HG03378 (cell line): ENCODE results near the gene ZNF556.

Source experiments
- ATAC-seq: cut with Tn5 transposase; IDR thresholded peaks from one replicate; pipeline ENCODE4 v1.9.1; 2021; ENCODE audit warnings: mild to moderate bottlenecking, moderate library complexity; ENCODE audit not compliant: unreplicated experiment

Gene ZNF556

DNA sequence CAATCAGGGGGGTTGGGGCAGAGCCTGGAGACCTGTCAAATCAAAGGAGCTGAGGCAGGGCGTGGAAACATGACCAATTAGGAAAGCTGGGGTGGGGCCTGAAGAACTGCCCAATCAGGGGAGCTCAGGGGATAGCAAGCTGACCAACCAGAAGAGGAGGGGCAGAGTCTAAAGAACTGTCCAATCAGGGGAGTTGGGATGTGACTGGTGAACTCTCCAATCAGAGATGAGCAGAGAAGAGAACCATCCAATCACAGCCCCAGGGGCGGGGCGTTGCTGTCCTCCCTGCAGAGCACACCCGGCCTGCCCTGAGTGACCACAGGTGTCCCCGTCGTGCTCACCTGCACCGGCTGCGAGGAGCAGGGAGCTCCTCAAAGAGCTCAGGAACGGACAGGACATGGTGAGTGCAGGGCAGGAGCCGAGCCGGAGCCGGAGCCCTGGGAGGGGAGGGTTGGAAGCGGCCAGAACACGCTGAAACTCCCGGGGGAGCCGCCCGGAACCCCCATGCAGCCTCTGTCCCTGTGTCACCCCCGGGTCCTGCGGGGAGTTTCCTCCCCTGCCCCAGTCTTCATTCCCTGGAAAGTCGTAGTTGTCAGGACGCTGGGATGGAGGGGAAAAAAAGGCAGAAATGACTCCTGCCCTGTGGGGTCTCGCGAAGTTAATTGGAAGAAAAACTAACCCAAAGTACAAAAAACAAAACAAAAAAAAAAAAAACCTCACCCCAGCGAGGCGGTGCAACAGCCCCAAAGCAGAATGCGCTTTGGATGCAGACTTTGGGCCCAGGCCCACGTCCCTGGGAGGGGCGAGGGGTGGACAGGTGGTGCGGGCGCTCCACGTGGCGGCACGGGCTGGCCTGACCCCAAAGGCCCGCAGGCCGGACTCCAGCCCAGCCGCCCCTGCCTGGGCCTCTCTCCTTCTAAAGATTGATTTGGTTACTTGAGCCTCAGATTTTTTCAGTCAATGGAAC is at the start of gene ZNF556:
TSS of gene ZNF556 (plus strand) at position 311 of the 967 bp plus-strand sequence. CDS start at position 398, 87 bp downstream.
- no peak for ATAC-seq

DNA sequence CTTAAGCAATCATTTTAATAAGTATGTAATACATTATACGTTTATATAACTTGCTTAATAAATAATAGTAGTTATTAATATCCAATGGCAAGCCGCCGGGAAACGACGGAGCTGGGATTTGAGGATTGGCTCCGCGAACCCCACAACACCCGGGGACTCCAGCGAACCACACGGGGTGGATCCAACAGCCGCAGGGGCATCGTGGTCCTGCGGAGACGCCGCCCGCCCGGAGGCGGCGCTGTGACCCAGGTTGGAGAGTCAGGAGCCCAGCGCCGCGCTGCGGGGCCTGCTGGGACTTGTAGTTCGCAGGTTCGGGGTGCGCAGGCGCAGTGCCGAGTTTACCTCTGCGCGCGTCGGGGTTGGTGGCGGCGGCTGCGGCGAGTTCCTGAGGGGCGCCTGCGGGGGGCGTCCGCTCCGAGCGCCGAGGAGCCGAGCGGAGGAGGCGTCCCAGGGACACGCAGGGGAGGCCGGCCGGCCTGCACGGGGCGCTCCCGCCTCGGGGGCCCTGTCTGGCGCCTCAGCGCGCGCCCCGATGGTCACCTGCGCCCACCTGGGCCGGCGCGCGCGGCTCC is 47.5 kb upstream of the ZNF556 start, which contains the start of gene ZNF554:
TSS of gene ZNF554 (plus strand) at position 329 of the 572 bp plus-strand sequence. CDS start at position 533, 204 bp downstream.
- ATAC-seq = peak; percentile 75

DNA sequence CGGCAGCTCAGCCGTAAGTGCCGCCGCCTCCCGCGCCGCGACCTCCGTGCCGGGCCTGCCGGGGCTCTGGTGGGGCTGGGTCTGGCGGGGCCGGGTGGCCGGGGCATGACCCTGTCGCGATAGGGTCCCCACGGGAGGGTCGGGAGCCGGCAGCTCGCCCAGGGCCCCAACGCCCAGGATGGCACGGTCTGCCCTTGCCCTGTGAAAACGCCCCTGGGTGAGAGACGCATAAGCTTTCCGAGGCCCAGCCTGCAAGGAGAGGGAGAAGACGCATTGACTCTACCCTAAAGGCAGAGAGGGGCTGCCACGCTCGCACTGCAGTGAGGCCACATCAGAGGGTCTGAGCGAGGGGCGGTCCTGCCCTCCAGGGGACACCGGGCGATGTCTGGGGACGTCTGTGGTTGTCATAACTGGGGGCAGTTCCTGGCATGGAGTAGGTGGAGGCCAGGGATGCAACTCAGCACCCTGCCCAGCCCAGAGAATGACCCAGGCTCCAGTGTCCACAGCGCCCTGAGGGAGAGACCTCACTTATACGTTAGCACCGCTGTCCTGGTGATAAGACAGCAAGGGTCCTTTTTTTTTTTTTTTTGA is 46.9 kb upstream of the ZNF556 start:
- ATAC-seq = no peak

DNA sequence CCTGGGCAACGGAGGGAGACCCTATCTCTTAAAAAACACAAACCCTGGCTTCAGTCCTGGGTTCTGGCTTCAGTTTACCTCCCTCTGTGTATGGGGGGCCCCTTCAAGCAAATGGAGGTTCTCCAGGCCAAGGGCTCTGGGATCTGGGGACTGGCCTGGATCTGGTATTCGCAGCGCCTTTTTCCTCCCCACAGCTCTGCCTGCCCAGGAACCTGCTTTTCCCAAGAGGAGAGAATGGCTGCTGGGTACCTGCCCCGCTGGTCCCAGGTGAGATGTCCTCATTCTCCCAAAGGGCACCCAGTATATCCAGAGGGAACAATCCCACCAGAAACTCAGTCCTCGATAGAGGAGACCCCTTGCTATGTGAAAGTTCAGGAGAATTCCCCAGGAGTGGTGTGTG is 44.3 kb upstream of the ZNF556 start:
- no peak for ATAC-seq

DNA sequence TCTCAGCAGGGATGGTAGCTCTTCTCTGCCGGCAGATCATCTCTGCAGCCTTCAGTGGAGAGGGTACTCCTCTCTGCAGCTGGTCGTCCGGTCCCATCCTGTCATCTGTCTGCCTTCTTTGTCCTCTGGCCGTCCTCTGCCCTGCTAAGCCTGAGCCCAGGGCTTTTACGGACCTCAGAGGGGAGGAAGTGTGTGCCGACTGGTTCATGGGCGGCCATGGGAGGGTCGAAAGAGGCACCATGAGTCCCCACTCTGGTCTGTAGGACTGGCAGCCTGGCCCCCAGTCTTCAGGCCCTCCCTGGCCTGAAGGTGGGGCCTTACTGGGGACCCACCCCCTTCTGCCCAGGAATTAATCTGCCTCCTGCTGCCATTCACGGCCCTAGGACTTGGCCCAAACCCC is 43.5 kb upstream of the ZNF556 start:
- ATAC-seq = no peak

DNA sequence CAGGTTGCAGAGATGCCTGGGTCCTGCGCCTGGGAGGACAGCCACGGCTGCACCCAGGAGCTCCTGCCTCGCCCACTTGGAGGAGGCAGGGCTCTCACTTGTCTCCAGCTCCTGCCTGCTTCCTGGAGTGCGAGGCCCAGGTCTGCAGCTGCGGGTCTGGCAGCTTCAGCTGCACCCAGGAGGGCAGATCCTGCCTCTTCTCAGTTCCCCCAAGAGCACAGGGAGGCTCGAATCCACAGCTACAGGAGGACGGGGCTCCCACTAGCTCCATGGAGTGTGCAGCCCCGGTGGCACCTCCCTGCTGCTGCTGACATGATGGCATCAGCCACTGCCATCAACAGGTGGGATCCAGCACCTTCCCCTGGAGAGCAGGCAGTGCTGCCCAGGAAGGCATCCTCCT is 43.0 kb upstream of the ZNF556 start:
- no peak for ATAC-seq

DNA sequence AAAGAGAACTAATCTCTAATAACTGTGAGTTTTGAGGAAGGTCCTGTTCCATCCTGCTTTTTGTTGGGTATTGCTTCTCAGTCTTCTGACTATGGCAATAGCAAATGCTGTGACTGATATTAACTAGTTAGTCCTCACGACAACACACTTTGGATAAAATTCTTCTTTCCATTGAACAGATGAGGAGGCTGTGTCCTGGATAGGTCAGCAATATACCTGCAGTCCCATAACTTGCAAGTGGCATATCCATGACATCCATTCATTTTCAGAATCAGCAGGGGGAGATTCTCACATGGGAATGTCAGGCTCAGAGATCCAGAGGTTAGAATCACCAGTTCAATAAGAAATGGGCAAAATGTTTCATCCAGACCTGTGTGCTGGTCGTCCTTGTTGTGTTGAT is 40.1 kb upstream of the ZNF556 start:
- no peak for ATAC-seq

DNA sequence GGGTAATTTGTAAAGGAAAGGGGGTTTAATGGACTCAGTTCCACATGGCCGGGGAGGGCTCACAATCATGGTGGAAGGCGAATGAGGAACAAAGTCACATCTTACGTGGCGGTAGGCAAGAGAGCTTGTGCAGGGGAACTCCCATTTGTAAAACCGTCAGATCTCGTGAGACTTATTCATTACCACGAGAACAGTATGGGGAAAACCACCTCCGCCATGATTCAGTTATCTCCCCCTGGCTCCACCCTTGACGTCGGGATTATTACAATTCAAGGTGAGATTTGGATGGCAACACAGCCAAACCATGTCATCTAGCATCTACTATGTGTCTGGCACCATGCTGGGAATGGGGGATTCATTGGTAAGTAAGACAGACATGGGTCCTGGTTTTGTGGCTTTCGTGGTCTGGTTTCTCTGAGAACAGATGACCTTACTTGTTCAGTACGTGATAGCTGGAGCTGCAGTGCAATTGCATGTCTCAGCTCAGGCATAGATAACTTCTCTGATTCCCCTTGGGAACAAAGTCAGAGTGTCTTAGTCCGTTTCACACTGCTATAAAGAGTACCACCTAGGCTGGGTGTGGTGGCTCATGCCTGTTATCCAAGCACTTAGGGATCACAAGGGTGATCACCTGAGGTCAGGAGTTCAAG is 39.2 kb upstream of the ZNF556 start:
- ATAC-seq = no peak

DNA sequence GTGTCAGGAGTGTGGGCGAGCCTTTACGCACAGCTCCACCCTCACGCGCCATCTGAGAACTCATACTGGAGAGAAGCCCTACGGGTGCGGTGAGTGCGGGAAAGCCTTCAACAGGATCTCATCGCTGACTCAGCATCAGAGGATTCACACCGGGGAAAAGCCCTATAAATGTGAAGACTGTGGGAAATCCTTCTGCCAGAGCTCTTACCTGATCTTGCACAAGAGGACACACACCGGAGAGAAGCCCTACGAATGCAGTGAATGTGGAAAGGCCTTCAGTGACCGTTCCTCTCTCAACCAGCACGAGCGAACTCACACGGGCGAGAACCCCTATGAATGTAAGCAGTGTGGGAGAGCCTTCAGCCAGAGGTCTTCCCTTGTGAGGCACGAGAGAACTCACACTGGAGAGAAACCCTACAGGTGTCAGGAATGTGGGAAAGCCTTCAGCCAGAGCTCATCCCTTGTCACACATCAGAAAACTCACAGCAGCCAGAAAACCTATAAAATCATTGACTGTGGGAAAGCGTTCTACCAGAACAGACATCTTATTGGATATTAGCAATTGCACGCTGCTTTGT is 32.8 kb upstream of the ZNF556 start:
- ATAC-seq = no peak

DNA sequence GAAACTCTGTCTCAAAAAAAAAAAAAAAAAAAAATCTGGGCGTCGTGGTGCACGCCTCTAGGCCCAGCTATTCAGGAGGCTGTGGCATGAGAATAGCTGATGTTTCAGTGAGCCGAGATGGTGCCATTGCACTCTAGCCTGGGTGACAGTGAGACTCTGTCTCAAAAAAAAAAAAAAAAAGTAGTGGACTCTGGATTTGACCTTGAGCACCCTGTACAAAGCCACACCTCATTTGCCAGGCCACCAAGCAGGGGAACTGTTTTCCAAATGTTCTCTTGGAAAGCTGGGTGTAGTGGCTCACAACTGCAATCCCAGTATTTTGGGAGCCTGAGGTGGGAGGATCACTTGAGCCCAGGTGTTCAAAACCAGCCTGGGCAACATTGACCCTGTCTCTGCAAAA is 29.7 kb upstream of the ZNF556 start:
- no peak for ATAC-seq

DNA sequence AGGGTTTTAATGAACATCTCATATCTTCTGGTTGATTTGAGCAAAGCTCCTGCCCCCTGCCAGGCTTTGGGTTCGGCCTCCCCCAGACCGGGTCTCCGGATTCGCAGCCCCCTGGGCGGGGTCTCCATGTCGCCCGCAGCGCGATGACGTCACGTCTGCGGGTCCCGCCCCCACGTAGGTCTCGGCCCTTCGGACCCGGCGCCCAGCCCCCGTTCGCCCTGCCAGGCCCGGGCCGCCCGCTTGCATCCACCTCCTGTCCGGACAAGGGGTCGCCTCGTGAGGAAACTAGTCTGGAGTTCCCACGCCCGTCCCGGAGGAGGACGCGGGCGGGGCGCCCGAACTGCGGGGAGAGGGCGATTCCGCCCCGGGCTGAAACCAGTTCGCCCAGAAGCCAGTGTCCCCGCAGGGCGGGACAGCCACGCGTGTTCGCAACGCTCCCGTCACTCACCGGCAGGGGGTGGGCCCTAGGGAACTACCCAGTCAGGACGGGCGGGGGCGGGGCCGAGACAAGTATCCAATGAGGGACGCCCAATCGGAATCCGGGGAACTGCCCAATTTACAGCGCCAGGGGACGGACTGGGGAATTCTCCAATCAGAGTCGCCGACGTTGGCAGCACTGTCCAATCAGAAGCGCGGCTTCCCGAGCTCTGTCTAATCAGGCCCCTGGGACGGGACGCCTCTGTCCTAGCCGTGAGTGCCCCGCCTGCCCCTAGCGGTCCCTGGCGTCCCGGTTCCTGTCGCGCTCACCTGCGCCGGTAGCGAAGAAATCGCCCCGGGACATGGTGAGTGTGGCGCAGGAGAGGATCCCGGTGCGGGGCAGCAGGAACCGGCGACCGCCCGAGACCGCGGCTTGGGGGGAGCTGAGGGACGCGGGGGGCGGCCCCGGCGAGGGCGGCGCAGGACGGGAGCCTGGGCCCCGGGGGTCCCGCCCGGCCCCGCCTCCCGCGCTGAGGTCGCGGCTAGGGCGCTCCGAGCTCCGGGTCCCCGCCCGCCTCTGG is 26.0 kb upstream of the ZNF556 start, which contains the start of gene ZNF555:
TSS of gene ZNF555 (plus strand) at position 682 of the 998 bp plus-strand sequence. CDS start at position 780, 98 bp downstream.
- peak; percentile 94 for ATAC-seq

DNA sequence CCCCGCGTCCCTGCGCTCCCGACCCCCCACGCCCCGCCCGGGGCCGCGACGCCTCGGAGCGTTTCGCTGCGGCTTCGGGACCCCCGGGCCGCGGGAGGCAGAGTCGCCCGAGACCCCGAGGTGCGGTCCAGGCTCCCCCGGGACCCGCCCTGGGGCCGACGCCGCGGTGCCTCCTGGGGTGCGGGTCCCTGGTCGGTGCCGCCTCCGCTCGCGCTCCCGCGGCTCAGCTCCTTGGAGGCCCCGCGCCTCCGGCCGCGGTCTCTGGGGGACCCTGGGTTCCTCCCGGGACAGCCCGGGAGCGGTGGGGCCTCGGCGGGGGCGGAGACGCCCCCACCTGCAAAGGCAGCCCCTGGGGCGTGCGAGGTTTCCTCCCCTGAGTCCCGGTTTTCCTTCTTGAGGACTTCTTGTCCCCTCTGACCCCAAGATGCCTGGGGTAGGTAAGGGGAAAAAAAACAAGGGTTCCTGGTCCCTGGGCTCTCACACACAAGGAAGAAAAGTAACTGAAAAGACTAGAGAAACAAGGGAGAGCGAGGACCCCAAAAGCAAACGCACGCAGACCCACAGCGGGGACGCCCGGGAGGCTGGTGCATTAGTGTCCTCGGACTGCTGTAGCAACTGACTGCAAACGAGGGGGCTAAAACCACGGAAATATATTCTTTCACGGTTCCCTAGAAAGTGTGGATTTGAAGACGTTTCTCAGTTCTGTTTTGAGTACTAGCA is 25.1 kb upstream of the ZNF556 start:
- ATAC-seq = no peak

DNA sequence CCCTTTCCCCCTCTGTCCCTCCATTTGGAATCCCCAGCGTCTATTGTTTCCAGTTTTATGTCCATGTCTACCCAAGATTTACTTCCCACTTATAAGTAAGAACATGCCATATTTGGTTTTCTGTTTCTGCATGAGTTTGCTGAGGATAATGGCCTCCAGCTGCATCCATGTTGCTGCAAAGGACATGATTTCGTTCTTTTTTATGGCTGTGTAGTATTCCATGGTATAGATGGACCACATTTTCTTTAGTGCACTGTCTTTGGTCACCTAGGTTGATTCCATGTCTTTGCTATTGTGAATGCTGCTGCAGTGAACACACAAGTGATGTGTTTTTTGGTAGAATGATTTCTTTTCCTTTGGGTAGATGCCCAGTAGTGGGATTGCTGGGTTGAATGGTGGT is 22.0 kb upstream of the ZNF556 start:
- no peak for ATAC-seq

DNA sequence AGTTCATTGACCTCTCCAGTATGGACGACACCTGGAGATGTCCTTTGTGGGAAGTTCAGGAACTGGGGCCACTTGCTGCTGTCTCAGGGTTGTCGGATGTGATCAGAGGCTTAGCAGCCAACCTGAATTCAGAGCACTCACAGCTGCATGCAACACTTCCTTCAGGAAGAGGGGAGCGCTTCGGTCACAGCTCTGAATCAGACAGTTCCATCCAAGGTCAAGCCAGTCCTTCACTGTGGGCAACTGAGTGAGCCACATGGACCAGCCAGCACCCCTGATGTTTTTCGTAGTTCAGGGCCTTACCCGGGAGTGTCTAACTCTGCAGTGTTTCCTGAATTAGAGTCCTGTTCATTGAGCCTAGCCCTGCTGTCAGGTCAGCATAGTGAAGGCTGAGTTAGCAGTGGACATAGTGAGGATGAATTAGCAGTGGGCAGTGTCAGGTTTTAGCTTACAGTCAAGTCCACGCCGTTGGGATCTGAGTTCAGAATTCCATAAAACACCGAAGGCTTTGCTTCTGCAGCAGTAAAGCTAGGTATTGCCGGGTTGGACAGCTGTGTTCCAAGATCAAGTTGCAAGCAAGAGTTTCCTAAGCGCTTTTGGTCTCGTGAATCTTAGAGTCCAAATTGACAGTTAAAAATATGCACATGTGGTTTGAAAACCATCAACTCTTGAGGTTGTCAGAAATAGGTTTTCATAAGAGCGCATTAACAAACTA is 20.8 kb upstream of the ZNF556 start:
- ATAC-seq = no peak

DNA sequence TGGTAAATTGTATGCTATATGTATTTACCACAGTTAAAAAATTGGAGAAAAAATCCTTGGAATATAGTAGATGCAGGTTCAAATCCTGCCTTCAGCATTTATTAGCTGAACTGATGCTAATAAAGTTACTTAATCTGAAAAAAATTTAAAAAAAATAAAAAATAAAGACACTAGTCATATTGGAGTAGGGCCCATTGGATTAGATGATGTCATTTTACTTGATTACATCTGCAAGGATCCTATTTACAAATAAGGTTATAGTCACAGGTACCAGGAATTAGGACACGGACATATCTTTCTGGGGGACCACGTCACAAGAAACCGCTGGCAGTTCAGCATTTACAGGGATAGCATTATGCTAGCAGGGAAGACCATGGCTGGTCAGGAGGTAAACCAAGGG is 19.6 kb upstream of the ZNF556 start:
- no peak for ATAC-seq

DNA sequence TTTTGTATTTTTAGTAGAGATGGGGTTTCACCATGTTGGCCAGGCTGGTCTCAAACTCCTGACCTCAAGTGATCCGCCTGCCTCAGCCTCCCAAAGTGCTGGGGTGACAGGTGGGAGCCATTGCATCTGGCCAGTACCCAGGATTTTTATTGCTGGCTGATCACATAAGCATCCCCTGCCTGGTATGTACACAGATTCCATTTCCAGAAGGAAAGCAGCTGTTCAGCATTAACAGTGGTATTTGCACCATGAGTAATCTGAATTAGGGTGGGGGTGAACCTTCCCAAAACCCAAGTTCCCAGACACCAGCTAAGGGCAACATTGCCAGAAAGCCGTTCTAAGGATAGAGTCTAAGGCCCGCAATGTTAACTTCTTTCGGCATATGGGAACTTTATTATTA is 18.5 kb upstream of the ZNF556 start:
- no peak for ATAC-seq

DNA sequence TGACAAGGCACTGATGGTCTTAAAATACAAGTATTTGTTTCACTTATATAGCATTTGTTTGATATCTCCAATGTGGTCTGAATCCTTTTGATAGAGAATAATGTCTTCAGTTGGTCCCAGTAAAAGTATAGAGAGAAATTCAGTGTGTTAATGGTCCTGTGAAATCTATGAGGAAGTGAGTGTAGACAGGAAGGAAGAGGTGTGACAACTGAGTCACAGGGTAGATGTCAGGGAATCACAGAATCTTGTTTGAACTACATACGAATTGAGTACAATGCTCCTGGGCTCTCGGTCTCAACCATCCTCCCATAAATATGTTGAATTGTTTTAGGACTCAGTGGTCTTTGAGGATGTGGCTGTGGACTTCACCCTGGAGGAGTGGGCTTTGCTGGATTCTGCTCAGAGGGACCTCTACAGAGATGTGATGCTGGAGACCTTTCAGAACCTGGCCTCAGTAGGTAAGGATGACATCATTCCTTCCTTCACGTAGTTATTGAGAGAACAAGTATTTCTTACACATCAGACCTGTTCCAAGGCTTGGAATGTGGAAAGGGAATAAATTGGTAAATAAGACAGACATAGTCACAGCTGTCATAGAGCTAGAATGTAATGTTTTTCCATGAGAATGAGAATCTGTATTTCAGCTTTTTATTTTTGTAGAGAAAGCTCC is 16.7 kb upstream of the ZNF556 start:
- no peak for ATAC-seq

DNA sequence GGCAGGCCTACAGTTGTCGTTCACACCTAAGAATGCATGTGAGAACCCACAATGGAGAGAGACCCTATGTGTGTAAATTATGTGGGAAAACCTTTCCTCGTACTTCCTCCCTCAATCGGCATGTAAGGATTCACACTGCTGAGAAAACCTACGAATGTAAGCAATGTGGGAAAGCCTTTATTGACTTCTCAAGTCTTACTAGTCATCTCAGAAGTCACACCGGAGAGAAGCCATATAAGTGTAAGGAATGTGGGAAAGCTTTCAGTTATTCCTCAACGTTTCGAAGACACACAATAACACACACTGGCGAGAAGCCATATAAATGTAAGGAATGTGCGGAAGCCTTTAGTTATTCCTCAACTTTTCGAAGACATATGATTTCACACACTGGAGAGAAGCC is 14.5 kb upstream of the ZNF556 start:
- ATAC-seq = no peak
